ENCODE measurements around the gene ETHE1.

The ETHE1 gene

DNA sequence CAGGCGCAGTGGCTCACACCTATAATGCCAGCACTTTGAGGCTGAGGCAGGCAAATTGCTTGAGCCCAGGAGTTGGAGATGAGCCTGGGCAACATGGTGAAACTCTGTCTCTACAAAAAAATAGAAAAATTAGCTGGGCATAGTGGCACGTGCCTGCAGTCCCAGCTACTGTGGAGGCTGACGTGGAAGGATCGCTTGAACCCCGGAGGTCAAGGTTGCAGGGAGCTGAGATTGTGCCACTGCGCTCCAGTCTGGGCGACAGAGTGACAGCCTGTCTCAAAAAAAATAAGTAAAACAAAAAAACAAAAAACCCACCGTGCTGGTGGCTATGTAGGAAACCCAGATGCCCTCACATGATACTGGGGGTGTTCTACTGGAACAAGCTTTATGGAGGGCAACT, 38.8 kb downstream of the ETHE1 start:
- no peak for DNase-seq

DNA sequence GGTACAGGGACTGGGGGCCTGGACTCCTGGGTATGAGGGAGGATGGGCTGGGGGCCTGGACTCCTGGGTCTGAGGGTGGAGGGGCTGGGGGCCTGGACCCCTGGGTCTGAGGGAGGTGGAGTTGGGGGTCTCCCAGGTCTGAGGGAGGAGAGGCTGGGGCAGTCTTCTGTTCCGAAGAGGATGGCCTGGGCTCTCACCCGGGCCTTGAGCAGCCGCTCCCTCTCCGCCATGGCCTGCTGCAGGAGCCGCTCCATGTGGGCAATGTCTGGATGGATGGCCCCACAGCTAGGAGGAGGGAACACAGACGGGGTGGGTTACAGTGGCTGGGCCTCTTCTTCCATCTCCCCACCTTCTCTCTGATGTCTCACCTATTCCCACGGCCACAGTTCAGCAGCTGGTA, 40.6 kb downstream of the ETHE1 start:
- no peak for DNase-seq

DNA sequence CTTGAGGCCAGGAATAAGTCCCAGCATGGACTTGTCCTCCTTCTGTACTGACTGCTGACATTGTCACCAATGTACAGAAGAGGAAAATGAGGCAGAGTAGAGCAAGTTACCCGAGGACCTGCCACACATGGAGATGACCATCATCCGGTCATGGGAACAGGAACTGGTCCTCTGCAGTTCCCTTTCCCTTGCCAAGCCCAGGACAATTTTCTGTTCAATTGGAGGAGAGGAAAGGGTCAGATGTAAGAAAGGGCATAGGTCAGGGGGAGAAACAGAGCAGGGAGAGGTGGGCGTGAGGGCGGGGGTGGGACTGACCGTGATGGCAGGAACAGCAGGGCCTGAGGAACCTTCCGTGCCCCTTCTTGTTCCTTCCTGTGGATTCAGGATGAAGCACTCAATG, 41.0 kb downstream of the ETHE1 start:
- no peak for DNase-seq

DNA sequence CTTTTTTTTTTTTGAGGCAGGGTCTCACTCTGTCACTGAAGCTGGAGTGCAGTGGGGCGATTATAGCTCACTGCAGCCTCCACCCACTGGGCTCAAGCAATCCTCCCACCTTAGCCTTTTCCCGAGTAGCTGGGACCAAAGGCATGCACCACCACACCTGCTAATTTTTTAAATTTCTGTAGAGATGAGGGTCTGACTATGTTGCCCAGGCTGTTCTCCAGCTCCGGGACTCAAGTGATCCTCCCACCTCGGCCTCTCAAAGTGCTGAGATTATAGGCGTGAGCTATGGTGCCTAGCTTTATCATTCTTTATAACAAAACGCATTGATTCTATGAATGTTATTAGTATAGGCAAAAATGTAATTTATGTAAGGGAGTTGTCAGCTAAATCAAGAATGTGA, 43.7 kb downstream of the ETHE1 start:
- no peak for DNase-seq

DNA sequence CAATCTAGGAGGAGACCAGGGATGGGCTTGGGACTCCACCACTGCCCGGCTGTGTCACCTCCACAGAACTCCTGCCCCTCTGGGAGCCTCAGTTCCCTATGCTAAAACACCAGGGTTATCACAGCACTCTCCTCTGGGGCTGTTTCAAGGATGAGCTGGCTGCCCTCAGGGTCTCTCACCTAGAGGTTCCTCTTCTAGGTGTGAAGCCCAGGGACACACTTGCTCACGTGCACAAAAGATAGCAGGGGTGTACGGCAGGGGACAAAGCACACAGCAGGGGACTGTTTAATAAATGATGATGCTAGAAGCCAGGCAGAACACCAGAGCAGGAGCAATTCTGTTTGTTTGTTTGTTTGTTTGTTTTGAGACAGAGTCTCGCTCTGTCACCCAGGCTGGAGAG, 44.8 kb downstream of the ETHE1 start:
- DNase-seq: no peak

DNA sequence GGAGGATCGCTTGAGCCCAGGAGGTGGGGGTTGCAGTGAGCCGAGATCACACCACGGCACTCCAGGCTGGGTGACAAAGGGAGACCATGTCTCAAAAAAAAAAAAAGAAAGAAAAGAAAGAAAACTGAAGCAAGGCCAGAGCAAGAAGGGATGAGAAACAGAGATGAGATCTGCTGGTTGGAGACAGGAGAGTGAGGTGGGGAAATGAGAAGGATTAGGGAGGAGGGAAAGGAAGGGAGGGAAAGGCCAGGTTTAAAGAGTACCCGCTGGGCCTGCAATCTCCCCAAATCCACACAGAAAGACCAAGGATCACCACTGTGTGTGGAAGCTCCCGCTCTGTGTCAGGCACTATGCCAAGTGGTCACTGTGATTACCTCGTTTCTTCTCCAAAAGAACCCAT, 45.3 kb downstream of the ETHE1 start:
- no peak for DNase-seq

DNA sequence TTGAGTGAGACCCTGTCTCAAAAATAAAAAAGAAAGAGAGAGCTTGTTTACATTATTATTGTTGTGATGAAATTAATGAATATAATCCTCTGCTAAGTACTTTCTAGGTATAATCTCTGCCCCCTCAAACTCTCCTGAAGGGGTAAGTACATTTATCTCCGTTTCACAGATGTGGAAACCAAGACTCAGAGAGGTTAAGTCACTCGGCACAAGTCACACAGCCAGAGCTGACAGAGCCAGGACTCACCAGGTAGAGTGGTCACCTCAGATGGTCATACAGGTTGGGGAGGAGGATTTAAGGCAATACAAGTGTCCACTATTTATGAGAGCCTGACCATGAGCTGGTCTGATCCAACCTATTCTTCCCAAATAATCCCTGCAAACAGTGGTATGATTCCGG, 46.4 kb downstream of the ETHE1 start:
- DNase-seq: no peak

DNA sequence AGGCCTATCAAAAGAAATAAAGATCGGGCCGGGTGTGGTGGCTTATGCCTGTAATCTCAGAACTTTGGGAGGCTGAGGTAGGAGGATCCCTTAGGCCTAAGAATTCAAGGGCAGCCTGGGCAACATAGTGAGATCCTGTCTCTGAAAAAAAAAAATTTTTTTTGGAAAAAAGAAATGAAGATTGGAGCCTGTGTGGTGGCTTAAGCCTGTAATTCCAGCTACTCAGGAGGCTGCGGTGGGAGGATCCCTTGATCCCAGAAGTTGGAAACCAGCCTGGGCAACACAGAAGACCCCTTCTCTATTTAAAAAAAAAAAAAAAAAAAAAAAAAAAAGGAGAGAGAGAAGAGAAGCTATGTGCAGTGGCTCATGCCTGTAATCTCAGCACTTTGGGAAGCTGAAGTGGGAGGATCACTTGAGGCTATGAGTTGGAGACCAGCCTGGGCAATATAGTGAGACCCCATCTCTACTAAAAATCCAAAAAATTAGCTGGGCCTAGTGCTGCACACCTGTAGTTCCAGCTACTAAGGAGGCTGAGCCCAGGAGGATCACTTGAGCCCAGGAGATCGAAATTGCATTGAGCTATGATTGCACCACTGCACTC, 46.9 kb downstream of the ETHE1 start:
- no peak for DNase-seq

DNA sequence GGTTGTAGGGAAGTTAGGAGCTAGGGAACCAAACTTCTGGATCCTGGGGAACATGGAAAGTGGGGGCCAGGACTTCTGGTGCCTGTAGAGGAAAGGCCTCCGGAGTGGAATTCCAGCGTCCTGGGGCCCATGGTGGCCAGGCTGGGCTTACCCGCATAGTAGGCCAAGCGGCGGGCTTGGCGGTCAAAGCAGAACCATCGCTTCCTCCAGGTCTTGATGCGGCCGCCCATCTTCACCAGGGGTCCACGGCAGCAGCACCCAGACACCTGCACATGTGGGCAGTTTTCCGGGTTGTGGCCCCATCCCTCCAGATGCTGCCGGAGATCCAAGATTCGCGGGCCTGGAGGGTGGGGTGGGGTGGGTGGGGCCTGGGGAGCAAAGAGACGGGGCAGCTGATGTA, 47.8 kb downstream of the ETHE1 start:
- DNase-seq: no peak

DNA sequence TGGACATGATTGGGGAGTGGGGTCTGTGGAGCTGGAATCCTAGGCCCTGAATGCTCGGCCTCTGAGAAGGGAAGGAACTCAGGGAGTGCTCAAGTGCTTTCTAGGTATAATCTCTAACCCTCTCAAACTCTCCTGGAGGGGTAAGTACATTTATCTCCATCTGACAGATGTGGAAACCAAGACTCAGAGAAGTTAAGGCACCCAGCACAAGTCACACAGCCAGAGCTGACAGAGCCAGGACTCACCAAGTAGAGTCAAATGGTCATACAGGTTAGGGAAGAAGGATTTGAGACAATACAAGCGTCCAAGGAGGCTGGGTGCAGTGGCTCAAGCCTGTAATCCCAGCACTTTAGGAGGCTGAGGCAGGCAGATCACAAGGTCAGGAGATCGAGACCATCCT, 48.7 kb downstream of the ETHE1 start:
- DNase-seq: no peak

DNA sequence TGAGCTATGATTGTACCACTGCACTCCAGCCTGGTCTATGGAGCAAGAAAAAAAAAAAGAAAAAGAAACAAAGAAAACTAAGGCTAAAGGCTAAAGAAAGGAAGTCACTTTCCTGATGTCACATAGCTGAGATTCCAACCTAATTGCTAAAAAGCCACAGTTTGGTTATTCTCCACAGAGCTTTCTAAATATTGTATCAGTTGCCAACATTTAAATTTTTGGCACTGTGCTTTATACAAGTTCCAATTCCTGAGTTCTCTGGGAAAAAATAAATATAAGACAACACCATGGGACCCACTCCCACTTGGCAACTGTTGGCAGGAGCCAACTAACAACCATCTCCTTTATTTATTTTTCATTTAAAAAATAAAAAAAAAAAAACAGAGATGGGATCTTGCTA, 50.4 kb downstream of the ETHE1 start:
- no peak for DNase-seq

DNA sequence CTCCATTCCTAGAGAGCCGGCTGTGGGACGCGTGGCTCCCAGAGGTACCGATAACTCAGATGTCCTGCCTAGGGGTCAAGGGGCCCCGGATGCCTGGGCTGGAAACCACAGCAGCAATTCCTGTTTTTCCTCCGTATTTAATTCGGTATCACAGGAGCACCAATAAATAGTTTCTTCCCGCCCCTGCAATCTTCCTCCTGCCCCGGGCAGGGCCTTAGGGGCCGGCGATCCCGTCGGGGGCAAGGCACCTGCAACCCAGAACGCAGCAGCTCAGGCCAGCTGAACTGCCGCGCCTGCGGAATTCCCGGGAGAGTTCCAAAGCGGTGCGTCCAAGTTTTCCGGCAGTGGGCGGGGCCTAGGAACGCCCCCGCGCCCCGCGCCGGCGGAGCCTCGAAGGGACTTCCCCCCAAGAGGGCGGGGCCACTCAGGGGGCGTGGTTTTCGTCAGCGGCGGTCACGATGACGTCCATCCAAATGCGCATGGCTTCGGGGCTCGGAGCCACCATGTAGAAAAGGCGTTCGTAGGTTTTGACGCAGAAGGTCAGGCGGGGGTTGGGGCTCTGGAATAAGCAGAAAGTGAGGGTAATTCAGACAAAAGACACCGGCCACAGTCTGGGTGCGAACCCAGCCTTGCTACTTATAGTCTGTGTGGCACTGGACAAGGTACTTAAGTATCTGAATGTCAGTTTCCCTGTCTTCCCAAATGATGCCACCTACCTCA, 51.9 kb downstream of the ETHE1 start:
- DNase-seq: peak; percentile 96

DNA sequence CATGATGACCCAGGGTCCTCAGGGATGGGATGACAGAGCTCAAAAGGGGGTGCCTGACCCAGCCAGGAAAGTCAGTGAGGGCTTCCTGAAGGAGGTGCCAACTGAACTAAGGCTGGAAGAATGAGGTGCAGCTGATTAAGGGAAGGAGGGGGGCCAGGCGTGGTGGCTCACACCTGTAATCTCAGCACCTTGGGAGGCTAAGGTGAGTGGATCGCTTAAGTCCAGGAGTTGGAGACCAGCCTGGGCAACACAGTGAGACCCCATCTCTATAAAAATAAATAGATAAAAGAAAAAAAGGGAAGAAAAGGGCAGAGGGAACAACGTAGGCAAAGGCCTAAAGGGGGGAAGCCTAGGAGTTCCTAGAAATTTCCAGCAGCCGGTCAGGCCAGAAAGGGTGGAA, 52.5 kb downstream of the ETHE1 start:
- no peak for DNase-seq

DNA sequence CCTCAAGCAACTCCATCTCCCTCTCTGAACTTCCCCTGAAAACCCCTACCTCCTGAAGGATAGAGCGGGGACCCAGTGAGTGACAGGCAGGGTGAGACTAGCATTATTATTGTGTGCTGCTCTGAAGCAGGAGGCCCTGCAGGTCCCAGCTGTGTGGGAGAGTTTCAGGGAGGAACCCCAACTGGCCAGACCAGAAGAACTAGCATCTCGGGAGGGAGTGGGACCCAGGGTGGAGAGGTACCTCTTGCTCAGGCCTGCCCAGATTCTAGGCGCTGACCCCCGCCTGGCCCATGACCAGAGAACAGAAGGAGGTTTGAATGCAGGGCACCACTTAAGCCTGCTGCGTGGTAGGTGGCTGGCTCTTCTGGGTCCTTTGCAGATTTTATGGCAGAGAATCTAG, 55.9 kb downstream of the ETHE1 start:
- DNase-seq: no peak

DNA sequence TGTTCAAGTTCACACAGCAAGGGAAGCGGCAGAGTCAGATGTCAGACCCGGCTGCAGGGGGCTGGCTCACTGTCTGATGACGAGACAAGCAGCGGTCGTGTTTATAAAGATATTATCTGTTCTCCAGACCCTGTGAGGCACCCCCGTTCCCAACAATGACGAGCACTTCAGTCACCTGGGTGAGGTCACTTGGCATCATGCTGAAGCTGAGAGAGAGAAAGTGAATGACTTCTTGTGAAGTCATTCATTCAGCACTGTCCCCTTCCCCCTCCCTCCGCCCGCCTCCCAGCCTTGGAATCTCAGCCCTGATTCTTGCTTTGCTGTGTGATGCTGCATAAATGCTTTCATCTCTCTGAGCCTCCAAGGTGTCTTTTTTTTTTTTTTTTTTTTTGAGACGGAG, 56.7 kb downstream of the ETHE1 start:
- peak; percentile 80 for DNase-seq

DNA sequence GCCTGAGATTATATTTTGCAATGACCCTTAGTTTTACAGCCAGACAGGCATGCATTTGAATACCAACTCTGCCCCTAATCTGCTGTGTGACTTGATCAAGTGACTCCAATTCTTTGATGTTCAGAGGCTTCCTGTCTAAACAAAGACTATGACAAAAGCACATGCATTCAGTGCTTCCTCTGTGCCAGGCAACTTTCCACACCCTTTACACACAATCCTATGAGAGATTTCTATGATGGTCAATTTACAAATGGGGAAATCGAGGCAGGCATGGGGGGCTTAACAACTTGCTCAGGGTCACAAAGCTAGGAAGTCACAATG, 57.9 kb downstream of the ETHE1 start:
- DNase-seq: peak; percentile 44

DNA sequence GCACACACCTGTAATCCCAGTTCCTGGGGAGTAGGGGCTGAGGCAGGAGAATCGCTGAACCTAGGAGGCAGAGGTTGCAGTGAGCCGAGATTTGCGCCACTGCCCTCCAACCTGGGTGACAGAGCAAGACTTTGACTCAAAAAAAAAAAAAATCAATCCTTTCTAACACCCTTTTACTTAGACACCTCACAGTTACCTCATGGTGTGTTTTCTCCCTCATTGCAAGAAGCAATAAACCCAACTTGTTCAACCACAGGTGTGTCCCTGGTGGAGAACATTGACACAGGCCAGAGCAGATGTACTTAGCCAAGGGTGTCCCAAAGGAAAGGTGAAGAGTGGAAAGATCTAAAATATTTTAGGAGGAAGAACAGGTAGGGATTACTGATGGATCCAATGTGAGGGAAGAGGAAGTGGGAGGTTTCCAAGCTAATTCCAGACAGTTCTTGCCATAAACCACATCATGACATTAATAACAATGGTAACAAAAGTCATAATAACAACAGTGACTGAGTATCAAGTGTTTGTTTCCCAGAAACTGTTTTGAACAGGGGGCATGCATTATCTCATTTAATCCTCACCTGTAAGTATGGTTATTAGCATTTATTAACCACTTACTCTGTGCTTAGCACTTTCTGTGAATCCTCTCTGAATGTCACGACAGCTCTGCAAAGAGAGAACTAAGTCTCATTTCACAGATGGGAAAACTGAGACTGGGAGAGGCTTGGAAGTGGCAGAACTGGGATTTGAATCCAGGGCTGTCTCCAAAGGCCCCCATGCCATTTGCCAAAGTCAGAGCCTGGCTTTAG, 58.4 kb downstream of the ETHE1 start:
- DNase-seq: no peak

DNA sequence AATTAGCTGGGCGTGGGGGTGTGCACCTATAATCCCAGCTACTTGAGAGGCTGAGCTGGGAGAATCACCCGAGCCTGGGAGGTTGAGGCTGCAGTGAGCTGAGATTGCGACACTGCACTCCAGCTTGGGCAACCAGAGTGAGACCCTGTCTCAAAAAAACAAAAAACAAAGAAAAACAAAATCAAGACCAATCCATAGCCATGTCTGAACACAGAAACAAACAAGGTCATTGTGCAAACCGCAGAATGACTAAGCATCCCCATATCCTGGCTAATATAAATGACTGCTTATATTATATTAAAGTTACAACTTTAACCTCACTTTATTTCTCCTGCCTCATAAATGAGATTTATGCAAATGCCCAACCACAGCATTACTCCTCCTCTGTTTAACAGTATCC, 59.3 kb downstream of the ETHE1 start:
- no peak for DNase-seq

DNA sequence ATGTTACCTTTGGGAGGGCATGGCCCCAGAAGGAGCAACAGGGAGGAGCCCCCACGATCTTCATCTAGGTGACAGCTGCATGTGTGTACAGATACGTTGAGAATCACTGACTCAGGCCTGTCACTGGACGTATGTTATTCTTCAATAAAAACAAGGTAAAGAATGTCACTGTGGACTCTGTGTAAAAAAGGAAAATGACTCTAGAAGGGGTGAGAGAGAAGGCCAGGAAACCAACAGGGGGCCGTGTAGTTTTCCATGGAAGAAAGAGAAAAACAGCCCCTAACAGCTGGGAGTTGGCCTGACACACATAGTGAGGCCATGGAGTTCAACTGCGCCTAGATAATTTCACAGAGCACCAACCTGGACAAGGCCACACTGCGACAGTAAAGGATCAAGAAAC, 59.7 kb downstream of the ETHE1 start:
- DNase-seq: no peak

DNA sequence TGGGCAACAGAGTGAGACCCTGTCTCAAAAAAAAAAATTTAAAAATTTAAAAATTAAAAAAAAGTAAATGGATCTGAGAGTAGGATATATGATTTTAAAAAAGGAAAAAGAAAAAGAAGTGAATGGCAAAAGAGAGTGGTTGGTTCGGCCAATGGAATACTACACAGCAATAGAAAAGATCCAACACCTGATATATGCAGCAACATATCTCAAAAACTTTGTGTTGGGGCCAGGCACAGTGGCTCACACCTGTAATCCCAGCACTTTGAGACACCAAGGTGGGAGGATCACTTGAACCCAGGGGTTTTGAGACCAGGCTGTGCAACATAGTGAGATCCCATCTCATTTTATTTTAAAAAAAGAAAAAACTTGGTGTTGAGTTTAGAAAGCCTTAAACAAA, 60.2 kb downstream of the ETHE1 start:
- DNase-seq: no peak

DNA sequence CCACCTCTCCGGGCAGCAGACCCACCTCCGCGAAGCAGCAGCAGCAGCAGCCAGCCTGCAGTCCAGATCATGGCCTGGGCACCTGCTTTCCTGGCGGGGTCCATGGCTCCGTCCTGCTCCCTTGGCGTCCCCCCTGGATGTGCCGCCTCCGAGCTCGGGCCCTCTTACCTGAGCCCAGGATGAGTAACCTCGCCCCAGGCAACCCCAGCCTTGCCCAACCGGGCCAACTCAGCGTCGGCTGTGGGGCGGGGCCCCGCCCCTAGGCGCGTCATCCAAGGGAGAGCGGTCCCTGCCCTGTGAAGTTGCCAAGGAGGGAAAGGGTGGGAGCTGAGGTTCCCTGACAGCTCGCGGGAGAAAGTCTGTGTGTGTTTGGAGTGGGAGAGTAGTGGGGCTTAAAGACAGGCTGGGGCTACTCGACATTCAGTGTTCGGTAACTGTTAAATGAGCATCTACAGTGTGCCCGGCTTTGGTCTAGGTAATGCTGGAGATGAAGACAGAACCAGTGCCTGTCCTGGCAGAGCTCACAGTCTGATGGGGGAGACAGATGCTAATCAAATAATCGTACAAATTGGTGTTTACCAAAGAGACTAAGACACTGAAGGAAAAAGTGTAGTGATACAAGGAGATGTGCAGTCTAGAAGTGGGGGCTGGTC, 61.4 kb downstream of the ETHE1 start, which contains the start of gene LYPD3:
Gene LYPD3, minus strand, starts transcription at position 141 of the 653 bp plus-strand sequence. Its CDS starts 37 bp downstream, at position 104.
- peak; percentile 30 for DNase-seq

DNA sequence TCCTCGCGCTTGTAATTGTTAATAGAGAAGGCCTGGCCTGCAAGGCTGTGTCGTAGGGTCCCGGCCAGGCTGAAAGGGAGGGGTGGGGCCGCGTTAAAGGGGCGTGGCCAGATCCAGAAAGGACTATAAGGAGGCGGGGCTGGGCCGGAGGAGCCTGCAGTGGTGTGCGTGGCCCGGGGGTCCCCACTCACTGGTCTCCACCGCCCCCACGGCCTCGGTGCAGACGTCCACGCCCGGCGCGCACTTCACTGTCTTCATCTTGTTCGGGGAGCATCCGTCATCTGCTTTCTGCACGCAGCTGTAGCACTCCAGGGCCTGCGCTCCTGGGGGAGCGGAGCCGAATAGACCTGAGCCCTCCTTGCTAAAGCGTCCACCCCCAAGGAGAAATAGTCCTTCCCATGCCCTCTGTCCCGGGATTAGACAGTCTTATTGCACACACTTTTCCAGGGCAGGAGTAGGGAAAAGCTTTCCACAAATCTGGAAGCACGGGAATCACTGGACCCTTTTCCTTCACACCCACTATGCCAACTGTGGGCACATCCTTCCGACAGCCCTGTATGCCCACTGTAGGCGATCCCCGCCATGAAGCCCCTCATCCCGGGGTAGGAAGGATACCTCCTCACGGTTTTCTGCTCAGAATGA, 62.7 kb downstream of the ETHE1 start:
- DNase-seq: peak; percentile 84

Data from CD4-positive, alpha-beta T cell treated with Interleukin-6 for 4 hours (primary cell).